ENCODE data around the gene INTS7.
"Not testable (repeated sequence)": the region's sequence is repeated elsewhere in the genome, so short reads cannot be mapped to it uniquely, and the experiment has no call there.

Gene INTS7

DNA sequence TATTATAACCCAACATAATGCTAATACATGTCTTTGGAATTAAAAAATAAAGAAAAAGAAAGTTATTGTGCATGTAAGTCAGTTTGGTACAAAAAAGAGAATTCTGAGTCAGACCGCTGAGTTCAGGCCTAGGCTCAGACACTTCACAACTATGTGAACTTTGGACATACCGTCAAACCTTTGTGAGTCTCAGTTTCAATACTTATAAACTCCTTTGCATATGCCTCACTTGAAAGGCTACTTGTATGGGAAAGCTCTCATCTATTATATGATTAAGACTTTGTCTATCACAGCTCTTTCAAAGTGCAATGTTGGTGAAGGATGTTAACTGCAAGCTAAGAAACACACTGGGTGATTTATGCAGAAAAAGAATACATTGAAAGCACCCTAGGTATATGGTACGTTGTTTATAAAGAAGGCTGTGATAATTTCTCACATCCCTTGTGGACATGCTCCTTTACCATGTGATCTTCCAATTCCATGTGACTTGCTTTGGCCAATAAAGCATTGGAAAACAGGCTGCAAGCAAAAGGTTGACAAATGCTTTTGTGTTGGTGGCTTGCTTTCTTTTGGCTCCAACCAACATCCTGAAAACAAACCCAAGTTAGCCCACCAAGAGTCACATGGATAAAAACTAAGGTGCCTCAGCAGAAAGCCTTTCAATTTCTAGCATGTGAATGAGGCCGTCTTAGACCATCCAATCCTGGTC, 49.6 kb downstream of the INTS7 start:
- no peak for DNase-seq (ENCODE audit: low read depth in 2 of 2)

DNA sequence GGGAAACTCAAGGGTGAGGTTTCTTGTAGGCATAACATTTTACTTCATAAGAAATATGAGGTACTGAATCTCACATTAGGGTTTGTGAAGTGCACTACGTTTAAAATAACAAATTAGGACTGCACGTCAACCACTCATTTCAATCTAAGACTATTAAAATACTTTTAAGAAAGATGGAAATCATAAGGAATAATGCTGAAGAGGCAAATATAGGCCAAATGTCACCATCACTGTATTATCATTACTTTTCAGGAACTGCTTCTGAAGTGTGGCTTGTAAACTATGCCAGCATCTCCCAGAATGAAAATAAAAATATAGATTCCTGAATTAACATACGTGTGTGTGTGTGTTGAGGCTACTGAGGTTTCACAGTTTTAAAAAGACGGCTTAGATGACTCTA, 56.8 kb downstream of the INTS7 start:
- DNase-seq (ENCODE audit: low read depth in 2 of 2) = no peak

DNA sequence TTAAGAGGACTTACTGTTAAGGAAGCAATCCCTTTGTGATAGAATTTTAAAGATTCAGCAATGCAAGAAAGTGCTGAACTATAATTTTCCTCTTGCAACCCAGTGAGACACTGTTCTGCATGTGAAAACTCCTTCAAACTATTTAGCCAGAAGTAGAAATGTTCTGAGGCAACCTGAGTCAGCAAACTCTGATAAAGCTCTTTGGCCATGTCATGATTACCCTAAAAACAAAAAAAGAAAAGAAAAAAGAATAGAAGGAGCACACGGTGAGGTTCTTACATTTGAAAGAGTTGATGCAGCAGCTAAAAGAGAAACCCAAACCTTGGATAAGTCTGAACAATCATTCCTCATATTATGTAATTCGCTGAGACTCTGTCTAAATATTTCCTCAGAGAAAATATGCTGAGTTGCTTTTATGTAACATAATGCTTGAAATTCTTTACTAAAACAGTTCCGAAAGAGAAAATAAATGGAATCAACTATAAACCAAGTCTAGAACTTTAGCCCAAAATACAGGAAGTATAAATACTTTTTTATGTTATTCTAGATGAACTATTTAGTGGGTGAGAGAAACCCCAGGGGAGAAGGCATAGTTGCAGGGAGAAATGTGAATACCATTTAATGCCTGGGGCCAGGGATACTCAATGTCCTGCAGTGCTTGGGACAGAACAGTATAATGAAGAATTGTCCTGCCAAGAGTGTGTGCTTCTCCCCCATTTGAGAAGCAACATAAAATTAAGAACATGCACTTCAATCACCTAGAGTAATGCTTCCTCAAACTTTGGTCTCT, 60.0 kb downstream of the INTS7 start:
- DNase-seq (ENCODE audit: low read depth in 2 of 2) = no peak

DNA sequence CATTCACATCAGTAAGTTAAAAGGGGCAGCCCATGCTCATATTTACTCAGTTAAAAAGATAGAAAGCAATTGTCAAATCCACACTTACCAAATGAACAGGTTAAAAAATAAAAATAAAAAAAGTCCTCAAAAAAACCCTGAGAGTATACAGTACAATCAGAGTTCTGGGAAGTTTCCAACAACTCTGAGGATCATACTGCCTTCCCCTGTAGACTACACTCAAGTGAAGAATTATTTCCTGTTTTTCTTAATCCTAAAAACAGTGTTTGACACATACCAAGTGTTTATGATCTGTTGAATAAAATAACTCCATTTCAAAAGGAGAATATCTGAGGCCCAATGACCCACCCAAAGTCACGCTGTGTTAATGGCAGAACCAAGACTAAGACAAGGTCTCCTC, 61.8 kb downstream of the INTS7 start:
- no peak for DNase-seq (ENCODE audit: low read depth in 2 of 2)

DNA sequence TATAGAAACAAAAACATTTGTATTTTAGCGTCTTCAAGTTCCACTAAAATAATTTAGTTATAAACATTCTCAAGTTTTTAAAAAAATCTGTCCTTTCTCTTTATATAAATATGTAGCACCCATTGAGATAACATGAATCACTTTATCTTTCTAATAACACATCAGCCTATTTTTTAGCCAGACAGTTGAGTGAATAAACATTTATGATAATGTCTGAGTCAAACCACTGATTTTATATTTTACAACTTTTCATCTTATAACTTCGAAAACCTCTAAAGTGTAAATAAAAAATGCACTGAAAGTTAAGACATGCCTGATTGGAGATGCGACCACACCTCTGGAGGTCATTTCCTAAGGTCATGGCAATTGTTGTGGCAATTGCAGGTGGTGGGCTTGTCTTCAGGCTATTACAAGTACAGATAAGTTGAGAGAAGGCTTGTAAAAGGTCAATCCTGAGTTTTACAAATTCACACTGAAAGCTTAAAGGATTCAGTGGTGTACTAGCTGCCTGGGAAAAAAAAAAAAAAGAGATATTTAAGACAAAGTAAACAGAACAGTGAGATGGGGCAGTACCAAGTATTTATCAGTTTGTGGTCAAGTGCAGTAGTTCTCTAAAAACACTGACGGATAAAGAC, 67.0 kb downstream of the INTS7 start:
- DNase-seq (ENCODE audit: low read depth in 2 of 2) = no peak

DNA sequence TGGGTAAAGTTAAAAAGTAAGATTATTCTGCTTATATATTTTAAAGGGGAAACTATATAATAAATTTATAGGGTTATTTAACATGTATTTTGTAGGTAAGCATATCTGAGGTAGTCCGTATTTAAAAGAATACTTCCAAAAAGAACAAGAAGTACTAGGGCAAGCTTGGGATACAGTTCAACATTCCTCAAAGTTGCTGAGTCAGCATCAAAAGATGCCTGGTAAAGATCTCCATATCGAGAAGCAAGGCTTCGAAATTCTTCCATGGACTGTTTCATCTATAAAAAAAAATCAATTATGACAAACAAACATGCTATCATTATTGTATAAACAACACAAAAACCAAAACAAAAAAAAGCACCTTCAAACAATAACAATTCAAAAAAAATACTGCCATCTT, 67.7 kb downstream of the INTS7 start:
- no peak for DNase-seq (ENCODE audit: low read depth in 2 of 2)

DNA sequence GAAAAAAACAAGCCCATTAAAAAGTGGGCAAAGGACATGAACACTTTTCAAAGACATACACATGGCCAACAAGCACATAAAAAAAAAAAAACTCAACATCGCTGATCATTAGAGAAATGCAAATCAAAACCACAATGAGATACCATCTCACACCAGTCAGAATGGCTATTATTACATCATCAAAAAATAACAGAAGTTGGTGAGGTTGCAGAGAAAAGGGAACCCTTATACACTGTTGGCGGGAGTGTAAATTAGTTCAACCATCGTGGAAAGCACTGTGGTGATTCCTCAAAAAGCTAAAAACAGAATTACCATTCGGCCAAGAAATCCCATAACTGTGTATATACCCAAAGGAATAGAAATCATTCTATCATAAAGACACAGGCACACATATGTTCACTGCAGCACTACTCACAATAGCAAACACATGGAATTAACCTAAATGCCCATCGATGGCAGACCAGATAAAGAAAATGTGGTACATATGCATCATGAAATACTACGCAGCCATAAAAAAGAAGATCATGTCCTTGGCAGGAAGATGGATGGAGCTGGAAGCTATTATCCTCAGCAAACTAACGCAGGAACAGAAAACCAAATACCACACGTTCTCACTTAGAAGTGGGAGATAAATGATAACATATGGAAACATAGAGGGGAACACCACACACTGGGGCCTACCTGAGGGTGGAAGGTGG, 70.1 kb downstream of the INTS7 start:
- DNase-seq (ENCODE audit: low read depth in 2 of 2) = no peak

DNA sequence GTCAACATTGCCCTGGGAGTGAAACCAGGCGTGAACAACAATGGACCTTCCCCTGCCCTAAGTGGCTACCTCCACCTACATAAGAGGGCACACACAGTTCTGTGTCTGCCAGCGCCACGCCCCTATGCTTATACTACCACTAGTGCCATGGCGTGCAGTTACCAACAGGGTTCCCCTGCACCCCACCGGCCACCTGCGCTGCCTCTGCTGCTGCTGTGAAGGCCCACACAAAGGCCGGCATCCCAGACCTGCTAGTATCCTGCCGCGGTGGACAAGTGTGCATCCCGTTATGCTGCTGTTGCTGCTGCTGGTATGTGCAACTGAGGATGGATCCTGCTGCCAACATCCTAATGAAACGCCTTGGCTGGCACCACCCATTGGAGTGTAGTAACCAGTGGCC, 75.7 kb downstream of the INTS7 start:
- DNase-seq (ENCODE audit: low read depth in 2 of 2) = no peak

DNA sequence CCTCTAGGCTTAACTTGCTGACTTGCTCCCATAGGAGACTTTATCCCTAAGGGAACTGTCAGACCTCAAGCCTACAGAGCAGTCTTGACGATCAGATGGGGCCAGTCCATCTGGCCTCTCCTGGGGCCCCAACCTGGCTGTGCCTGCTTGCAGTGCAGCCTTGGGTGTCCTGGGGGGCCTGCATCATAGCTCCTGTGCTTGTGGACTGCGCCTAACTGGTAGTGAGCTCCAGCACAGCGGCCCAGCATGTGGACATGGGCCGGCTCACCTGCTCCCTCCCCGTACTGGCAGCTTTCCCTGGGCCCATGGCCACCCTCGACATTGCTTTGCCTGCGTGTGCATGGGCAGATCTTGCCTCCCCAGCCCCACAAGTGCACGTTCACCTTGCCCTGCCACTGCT, 76.1 kb downstream of the INTS7 start:
- DNase-seq (ENCODE audit: low read depth in 2 of 2) = no peak

DNA sequence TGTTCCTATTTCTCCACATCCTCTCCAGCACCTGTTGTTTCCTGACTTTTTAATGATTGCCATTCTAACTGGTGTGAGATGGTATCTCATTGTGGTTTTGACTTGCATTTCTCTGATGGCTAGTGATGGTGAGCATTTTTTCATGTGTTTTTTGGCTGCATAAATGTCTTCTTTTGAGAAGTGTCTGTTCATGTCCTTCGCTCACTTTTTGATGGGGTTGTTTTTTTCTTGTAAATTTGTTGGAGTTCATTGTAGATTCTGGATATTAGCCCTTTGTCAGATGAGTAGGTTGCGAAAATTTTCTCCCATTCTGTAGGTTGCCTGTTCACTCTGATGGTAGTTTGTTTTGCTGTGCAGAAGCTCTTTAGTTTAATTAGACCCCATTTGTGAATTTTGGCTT, 81.3 kb downstream of the INTS7 start:
- not testable (repeated sequence) for DNase-seq (ENCODE audit: low read depth in 2 of 2)

DNA sequence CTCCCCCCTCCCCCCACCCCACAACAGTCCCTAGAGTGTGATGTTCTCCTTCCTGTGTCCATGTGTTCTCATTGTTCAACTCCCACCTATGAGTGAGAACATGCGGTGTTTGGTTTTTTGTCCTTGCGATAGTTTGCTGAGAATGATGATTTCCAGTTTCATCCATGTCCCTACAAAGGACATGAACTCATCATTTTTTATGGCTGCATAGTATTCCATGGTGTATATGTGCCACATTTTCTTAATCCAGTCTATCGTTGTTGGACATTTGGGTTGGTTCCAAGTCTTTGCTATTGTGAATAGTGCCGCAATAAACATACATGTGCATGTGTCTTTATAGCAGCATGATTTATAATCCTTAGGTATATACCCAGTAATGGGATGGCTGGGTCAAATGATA, 81.8 kb downstream of the INTS7 start:
- DNase-seq (ENCODE audit: low read depth in 2 of 2) = not testable (repeated sequence)

DNA sequence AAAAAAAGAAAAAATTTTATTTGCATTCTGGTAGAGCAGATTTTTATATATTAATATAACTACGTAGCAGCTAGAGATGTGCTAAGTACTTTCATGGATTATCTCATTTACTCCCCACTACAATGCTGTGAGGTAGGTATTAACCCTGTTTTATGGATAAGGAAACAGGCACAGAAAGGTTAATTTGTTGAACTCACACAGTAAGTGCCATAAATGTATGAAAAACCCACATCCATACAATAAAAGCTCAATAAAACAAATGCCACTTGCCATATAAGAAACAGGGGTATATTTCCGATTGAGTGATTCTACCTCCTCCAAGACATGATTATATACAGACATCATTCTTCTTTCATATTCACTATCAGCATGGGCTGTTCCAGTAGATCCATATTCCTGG, 83.1 kb downstream of the INTS7 start:
- DNase-seq (ENCODE audit: low read depth in 2 of 2) = no peak

DNA sequence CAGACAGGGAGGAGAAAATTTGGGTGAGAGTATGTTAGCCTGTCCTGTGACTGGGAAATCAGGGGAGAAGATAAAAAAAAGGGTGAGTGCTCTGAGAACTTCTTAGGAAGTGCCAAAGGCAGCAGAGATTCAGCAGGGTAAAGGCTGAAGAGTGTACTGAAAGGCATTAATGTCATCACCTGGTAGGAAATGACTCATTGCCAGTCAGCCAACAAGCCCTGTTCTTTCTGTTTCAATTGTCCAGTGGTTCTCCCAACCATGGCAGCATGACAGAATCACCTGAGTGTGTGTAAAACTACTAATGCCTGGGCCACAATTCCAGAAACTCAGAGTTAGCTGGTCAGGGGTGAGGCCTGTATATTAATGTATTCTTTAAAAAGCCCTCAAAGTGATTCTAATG, 83.5 kb downstream of the INTS7 start:
- no peak for DNase-seq (ENCODE audit: low read depth in 2 of 2)

DNA sequence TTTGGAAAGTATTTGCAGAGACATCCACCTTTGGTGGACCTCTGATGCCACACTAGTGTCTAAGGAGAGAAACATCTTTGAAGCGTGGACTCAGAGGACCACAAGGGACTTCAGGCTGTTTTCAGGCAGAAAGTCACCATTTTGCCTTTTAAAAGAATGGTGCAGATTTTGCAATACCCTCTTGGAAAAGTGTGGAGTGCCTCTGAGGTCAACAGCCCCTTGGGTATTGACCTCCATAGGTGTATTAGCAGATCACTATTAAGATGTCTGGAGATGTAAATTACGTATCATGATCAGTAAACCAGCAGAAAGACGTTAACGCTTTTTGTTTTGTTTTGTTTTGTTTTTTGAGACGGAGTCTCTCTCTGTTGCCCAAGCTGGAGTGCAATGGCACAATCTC, 87.0 kb downstream of the INTS7 start:
- no peak for DNase-seq (ENCODE audit: low read depth in 2 of 2)

DNA sequence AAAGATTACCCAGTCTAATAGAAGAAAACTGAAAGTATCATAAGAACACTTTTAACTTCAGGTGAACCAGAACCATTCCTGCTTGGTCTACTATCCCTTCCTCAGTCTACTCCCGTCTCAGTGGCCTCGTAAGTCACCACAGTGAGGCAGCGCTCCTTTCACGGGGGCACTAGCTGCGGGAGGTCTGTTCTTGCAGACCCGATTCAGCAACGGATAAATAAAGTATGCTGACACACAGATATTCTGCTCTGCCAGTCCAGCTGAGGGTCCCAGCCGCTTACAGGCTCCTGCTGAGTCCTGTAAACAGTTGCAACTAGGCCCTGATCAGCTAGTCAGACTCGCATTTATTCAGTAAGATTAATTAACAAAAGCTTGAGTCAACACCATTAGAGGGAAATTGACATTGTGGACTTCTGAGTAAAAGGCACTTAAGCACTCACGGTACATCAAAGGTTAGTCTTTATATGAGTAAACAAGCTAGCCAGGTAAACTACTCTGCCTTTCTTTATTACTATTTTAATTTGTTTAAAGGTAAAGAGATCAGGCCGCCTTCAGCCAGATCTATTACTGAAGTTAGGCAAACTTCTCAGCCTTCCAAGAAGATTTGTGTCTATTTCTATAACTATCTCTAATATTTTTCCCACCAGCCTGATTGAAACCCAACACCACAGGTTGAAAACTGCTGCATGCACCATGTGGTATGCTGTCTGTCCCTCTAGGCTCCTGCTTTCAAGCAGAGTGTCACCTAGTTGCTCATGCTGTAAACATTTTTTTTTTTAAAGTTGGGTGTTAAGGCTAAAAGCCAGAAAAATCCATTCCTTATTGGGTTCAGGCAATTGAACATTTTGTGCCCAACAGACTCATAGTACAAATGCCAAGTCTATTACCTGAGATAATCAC, 87.7 kb downstream of the INTS7 start:
- DNase-seq (ENCODE audit: low read depth in 2 of 2) = no peak

DNA sequence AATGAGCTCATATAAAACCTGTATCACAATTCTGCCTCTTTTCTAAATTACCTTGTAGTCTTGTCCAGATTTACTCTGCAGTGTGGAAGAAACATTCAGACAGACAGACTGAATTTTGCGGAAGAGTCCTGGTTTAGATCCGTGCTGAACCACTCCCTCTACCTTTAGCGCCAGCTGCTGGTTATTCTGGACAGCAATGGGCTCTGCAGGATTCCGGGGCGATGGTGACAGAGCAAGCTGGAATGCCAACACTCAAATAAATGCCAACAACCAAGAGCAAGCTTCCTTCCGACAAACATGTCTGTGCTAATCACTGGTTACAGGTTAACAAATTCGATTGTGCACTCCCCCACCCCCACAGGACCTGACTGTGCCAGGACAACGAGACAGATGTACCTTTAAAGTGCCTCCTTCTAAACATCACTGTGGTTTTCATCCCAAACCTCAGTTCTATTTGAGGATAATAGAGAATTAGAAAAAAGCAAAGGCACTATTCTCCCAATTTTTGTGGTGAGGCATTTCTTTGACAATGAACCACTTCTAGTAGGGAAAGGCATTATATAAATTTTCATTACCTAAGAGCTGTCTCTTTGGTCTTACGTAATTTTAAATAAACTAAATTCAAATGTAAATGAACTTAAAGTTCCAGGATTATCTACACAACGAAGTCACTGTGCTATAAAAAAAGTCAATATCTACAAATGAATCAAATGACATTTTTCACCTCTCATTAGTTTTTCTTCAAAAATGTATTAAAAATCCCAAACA, 90.4 kb downstream of the INTS7 start:
- DNase-seq (ENCODE audit: low read depth in 2 of 2) = no peak

DNA sequence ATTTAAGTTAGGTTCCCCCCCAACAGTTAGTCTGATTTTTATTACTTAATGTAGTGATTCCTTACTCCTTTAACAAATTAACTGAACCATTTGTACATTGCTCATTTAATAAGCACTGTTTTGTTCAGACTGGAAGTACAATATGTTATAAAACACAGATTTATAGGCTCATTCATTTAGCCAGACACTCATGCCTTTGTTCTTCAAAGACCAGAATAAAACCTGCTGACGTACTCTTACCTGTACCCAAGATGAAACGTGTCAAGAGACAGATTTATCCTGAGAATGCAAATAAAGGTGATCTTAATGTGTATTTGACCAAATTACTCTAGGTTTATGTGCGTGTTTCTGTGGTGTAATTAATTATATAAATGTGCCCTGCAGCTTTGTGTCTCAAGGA, 92.8 kb downstream of the INTS7 start:
- no peak for DNase-seq (ENCODE audit: low read depth in 2 of 2)

DNA sequence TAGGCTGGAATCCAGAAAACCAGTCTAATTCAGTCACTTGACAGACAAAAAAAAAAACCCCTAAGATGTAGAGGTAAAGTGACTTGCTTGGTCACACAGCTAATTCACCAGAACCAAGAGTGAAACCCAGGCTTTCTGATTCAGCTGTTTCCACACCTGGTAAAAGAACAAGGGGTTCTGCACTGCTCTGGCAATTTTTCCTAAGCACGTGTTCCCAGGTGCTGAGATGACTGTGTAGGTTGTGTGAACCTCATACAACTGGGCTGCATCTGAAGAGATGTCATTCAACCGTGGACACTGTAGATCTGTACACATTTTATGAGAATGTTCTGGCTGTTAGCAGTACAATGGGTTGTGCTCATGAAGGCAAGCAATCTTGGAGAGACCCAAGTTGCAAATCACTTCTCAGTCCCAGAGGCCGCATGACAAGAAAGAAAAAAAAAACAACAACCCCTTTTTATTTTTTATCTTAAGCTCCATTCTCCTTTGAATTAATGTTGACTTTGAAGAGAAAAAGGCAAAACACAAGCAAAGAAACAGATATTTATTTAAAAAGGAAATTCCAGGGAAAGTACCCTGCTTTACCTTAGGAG, 95.4 kb downstream of the INTS7 start:
- no peak for DNase-seq (ENCODE audit: low read depth in 2 of 2)

DNA sequence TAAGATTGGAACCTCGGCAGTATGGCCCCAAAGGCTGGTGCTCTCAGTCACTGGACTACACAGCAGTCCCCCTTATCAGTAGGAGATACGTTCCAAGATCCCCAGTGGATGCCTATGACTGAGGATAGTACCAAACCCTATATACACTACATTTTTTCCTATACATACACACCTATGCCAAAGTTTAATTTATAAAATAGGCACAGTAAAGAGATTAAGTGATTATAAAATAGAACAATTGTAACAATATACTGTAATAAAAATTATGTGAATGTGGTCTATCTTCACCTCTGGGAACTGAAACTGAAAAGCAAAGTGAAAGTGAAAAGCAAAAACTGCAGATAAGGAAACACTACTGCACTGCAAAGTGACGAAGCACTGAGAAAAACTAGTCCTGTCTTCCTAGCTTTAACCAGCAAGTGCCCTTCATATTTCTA, 96.8 kb downstream of the INTS7 start:
- DNase-seq (ENCODE audit: low read depth in 2 of 2) = no peak

DNA sequence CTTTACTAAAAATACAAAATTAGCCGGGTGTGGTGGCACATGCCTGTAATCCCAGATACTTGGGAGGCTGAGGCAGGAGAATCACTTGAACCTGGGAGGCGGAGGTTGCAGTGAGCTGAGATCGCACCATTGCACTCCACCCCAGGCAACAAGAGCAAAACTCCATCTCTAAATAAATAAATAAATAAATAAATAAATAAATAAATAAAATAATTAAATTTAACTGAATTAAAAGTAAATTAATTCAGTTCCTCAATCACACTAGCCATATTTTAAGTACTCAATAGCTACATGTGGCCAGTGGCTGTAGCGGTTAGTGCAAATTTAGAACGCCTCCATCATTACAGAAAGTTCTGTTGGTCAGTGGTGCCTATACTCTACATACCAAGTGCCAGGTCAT, 97.9 kb downstream of the INTS7 start:
- not testable (repeated sequence) for DNase-seq (ENCODE audit: low read depth in 2 of 2)
